ENCODE data around the gene WWP2.
A peak's percentile ranks its signal among the peaks of the same experiment; 100 is the strongest.

Gene WWP2

GRCh38 chr16:69761983-69762813 lies at the start of gene WWP2:
Gene WWP2, plus strand, starts transcription at chr16:69762332. Its CDS starts 24,679 bp downstream, at chr16:69787011.
- Histone ChIP-seq H3K27me3 (ENCODE audit: control insufficient read depth in 1 of 2, insufficient read depth in 2 of 2, low read length in 2 of 2) (no peaks in the 10 kb centered on the region), H3K36me3 (ENCODE audit: control insufficient read depth in 2 of 2, insufficient read depth in 2 of 2, low read length in 2 of 2) (no peaks in the 10 kb centered on the region), H3K9ac (ENCODE audit: low read length in 2 of 2) (peak within 1 kb of the TSS; percentile 92 to 95), H3K9me3 (ENCODE audit: control insufficient read depth in 2 of 2, low read length in 2 of 2) (no peaks in the 10 kb centered on the region), H3K4me1 (ENCODE audit: control insufficient read depth, insufficient read depth, low read length) (peaks cover 5% of the 10 kb centered on the region), H3K27ac (ENCODE audit: low read length) (peak within 1 kb of the TSS; percentile 77), H3K4me3 (ENCODE audit: low read length in 2 of 2) (peak within 1 kb of the TSS; percentile 96 to 99)

- Histone ChIP-seq H3K36me3 (ENCODE audit: control insufficient read depth in 2 of 2, insufficient read depth in 2 of 2, low read length in 2 of 2) (peaks cover 8 to 12% of the 10 kb centered on the region in 2 donors), H3K27ac (ENCODE audit: low read length) (no peak overlapping the region), H3K9me3 (ENCODE audit: control insufficient read depth in 2 of 2, low read length in 2 of 2) (no peaks in the 10 kb centered on the region), H3K27me3 (ENCODE audit: control insufficient read depth in 1 of 2, insufficient read depth in 2 of 2, low read length in 2 of 2) (no peaks in the 10 kb centered on the region), H3K9ac (ENCODE audit: low read length in 2 of 2) (no peak overlapping the region), H3K4me3 (ENCODE audit: low read length in 2 of 2) (no peak overlapping the region), H3K4me1 (ENCODE audit: control insufficient read depth, insufficient read depth, low read length) (peaks cover 2% of the 10 kb centered on the region)
These were observed 49.1 kb upstream of the WWP2 start for GRCh38 chr16:69712914-69713581.

GRCh38 chr16:69717066-69717465 lies 45.1 kb upstream of the WWP2 start:
- Histone ChIP-seq H3K27ac (ENCODE audit: low read length) (no peak overlapping the region), H3K4me1 (ENCODE audit: control insufficient read depth, insufficient read depth, low read length) (no peaks in the 10 kb centered on the region), H3K9me3 (ENCODE audit: control insufficient read depth in 2 of 2, low read length in 2 of 2) (no peaks in the 10 kb centered on the region), H3K4me3 (ENCODE audit: low read length in 2 of 2) (no peak overlapping the region), H3K27me3 (ENCODE audit: control insufficient read depth in 1 of 2, insufficient read depth in 2 of 2, low read length in 2 of 2) (no peaks in the 10 kb centered on the region), H3K9ac (ENCODE audit: low read length in 2 of 2) (no peak overlapping the region), H3K36me3 (ENCODE audit: control insufficient read depth in 2 of 2, insufficient read depth in 2 of 2, low read length in 2 of 2) (peaks cover 8% of the 10 kb centered on the region in 2 donors)

GRCh38 chr16:69718111-69718764 lies 43.9 kb upstream of the WWP2 start:
- Histone ChIP-seq H3K9me3 (ENCODE audit: control insufficient read depth in 2 of 2, low read length in 2 of 2) (no peaks in the 10 kb centered on the region), H3K27ac (ENCODE audit: low read length) (no peak overlapping the region), H3K9ac (ENCODE audit: low read length in 2 of 2) (no peak overlapping the region), H3K4me3 (ENCODE audit: low read length in 2 of 2) (no peak overlapping the region), H3K36me3 (ENCODE audit: control insufficient read depth in 2 of 2, insufficient read depth in 2 of 2, low read length in 2 of 2) (peaks cover 3% of the 10 kb centered on the region in 2 donors), H3K27me3 (ENCODE audit: control insufficient read depth in 1 of 2, insufficient read depth in 2 of 2, low read length in 2 of 2) (no peaks in the 10 kb centered on the region), H3K4me1 (ENCODE audit: control insufficient read depth, insufficient read depth, low read length) (no peaks in the 10 kb centered on the region)

- Histone ChIP-seq H3K9me3 (ENCODE audit: control insufficient read depth in 2 of 2, low read length in 2 of 2) (no peaks in the 10 kb centered on the region), H3K27me3 (ENCODE audit: control insufficient read depth in 1 of 2, insufficient read depth in 2 of 2, low read length in 2 of 2) (no peaks in the 10 kb centered on the region), H3K4me3 (ENCODE audit: low read length in 2 of 2) (no peak overlapping the region), H3K9ac (ENCODE audit: low read length in 2 of 2) (no peak overlapping the region), H3K4me1 (ENCODE audit: control insufficient read depth, insufficient read depth, low read length) (peaks cover 8% of the 10 kb centered on the region), H3K36me3 (ENCODE audit: control insufficient read depth in 2 of 2, insufficient read depth in 2 of 2, low read length in 2 of 2) (no peaks in the 10 kb centered on the region), H3K27ac (ENCODE audit: low read length) (no peak overlapping the region)
These were observed 41.2 kb upstream of the WWP2 start for GRCh38 chr16:69720822-69721430.

GRCh38 chr16:69721441-69721957 lies 40.6 kb upstream of the WWP2 start:
- Histone ChIP-seq H3K27ac (ENCODE audit: low read length) (no peak overlapping the region), H3K9me3 (ENCODE audit: control insufficient read depth in 2 of 2, low read length in 2 of 2) (no peaks in the 10 kb centered on the region), H3K27me3 (ENCODE audit: control insufficient read depth in 1 of 2, insufficient read depth in 2 of 2, low read length in 2 of 2) (no peaks in the 10 kb centered on the region), H3K4me1 (ENCODE audit: control insufficient read depth, insufficient read depth, low read length) (peaks cover 13% of the 10 kb centered on the region), H3K4me3 (ENCODE audit: low read length in 2 of 2) (no peak overlapping the region), H3K36me3 (ENCODE audit: control insufficient read depth in 2 of 2, insufficient read depth in 2 of 2, low read length in 2 of 2) (no peaks in the 10 kb centered on the region), H3K9ac (ENCODE audit: low read length in 2 of 2) (no peak overlapping the region)

GRCh38 chr16:69724414-69724873 lies 37.7 kb upstream of the WWP2 start:
- Histone ChIP-seq H3K9ac (ENCODE audit: low read length in 2 of 2) (no peak overlapping the region), H3K36me3 (ENCODE audit: control insufficient read depth in 2 of 2, insufficient read depth in 2 of 2, low read length in 2 of 2) (no peaks in the 10 kb centered on the region), H3K4me1 (ENCODE audit: control insufficient read depth, insufficient read depth, low read length) (peaks cover 24% of the 10 kb centered on the region), H3K27me3 (ENCODE audit: control insufficient read depth in 1 of 2, insufficient read depth in 2 of 2, low read length in 2 of 2) (no peaks in the 10 kb centered on the region), H3K9me3 (ENCODE audit: control insufficient read depth in 2 of 2, low read length in 2 of 2) (no peaks in the 10 kb centered on the region), H3K4me3 (ENCODE audit: low read length in 2 of 2) (no peak overlapping the region), H3K27ac (ENCODE audit: low read length) (no peak overlapping the region)

- Histone ChIP-seq H3K36me3 (ENCODE audit: control insufficient read depth in 2 of 2, insufficient read depth in 2 of 2, low read length in 2 of 2) (no peaks in the 10 kb centered on the region), H3K27ac (ENCODE audit: low read length) (no peak overlapping the region), H3K27me3 (ENCODE audit: control insufficient read depth in 1 of 2, insufficient read depth in 2 of 2, low read length in 2 of 2) (no peaks in the 10 kb centered on the region), H3K4me1 (ENCODE audit: control insufficient read depth, insufficient read depth, low read length) (peaks cover 24% of the 10 kb centered on the region), H3K9me3 (ENCODE audit: control insufficient read depth in 2 of 2, low read length in 2 of 2) (no peaks in the 10 kb centered on the region), H3K4me3 (ENCODE audit: low read length in 2 of 2) (no peak overlapping the region), H3K9ac (ENCODE audit: low read length in 2 of 2) (no peak overlapping the region)
These were observed 37.1 kb upstream of the WWP2 start for GRCh38 chr16:69724981-69725479.

- Histone ChIP-seq H3K36me3 (ENCODE audit: control insufficient read depth in 2 of 2, insufficient read depth in 2 of 2, low read length in 2 of 2) (no peaks in the 10 kb centered on the region), H3K27me3 (ENCODE audit: control insufficient read depth in 1 of 2, insufficient read depth in 2 of 2, low read length in 2 of 2) (no peaks in the 10 kb centered on the region), H3K9ac (ENCODE audit: low read length in 2 of 2) (peak overlapping the region; percentile 46 to 85), H3K4me3 (ENCODE audit: low read length in 2 of 2) (peak overlapping the region; percentile 64 to 83), H3K27ac (ENCODE audit: low read length) (peak overlapping the region; percentile 58), H3K4me1 (ENCODE audit: control insufficient read depth, insufficient read depth, low read length) (peaks cover 24% of the 10 kb centered on the region), H3K9me3 (ENCODE audit: control insufficient read depth in 2 of 2, low read length in 2 of 2) (no peaks in the 10 kb centered on the region)
These were observed 36.4 kb upstream of the WWP2 start for GRCh38 chr16:69725480-69726312.

All from stomach smooth muscle (tissue), 2 donors.